ENCODE data around the gene TRIM42.

Gene TRIM42

DNA sequence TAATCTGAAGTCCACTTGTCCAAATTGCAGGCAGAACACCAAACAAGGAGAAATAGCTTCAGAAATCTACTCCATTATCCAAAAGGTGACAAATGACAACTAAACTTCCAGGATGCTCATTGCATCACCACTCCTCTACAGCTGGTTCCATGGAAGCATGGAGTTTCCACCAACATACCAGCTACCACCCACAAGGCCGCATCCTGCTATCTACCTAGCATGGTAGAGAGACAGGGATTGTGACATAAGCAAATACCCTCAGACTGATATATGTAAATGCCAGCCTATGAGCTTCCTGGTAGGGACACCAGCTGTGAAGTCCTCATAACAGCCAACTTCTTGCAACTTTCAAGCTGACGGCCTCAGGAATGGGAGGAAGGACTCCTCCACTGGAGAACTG is at the start of gene TRIM42:
Gene TRIM42 (plus strand): TSS at position 301 of the 400 bp plus-strand sequence. CDS start 166 bp downstream, outside the sequence.
- no peak for DNase-seq (ENCODE audit: low read depth in 2 of 2)

DNA sequence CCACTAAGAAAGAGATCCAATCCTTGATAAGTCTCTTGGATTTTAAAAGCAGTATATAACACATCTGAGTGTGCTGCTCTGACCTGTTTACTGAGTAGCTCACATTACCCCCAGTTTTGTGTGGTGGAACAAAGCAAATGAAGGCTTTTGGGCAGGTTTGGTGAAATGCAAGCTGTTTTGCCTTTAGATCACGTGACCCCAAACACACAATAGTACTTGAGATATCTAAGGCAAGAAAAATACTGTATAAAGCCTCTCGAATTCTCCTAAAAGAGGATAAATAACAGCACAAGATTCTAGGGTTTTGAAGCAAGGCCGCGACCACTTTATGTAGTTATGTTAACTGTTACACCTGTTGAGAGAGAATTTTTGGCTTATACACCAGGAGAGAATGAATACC is 49.3 kb upstream of the TRIM42 start:
- no peak for DNase-seq (ENCODE audit: low read depth in 2 of 2)

DNA sequence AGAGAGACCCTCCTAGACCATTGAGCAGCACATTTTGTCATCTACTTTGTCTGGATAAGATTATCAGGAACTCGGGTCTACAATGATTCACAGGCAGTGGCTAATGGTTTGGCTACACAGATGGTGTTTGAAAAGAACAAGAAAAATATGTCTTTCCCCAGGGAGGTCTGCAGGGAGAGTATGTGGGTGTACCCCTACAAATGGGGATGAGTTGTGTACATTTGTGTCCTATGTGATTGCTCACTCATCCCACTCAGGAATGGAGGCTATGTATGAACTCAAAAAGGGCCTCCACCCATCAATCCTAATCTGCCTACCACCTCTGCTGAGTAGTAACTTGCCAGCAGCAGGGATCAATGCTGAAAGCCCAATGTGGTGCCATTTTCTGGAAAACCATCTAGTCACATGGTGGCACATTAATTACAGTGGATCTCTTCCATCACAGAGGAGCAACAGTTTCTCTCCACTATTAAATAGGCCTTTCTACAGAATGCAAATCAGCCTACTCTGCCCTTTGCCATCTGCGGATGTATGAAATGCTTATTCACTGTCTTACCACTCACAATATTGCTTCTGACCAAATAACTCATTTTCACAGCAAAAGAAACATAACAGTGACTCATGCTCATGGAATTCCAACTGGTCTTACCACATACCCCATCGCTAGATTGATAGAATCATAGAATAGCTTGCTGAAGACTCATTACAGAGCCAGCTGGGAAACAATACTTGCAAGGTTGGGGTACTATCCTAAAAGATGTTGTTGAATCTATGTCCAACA is 48.3 kb upstream of the TRIM42 start:
- DNase-seq (ENCODE audit: low read depth in 2 of 2) = no peak

DNA sequence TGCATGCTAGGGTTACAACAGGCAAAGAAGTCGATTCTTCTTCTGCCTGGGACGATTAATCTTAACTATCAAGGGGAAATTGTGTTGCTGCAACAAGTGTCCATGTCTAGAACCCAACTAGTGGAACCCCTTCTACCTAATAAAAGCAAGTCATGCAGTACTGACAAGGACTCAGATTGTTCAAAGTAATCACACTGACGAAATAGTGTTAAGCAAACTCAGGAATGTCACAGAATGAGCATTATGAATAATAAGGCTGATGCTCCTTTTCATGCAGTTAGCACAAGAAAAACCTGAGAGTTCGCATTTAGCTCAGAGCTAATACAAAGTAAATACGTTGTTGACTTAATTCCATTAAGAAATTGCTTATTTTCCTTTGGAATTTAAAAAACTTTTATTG is 47.5 kb upstream of the TRIM42 start:
- no peak for DNase-seq (ENCODE audit: low read depth in 2 of 2)

DNA sequence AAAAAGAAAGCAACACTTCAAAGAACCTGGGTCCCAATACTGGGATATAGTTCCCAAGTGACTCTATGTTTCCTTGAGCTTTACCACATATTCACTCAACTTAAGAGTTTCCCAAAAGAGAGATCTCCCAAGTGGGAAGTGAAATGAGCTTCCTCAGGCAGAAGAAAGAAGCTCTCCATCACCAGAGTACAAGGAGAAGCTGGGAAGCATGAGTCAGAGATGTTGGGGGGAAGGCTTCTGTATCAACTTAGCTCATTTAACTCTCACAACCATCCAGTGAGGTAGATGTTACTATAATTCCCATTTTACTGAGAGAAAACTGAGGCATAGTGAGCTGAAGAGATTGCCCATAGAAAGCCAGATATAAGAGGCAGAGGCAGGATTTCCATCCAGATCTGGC is 47.0 kb upstream of the TRIM42 start:
- no peak for DNase-seq (ENCODE audit: low read depth in 2 of 2)

DNA sequence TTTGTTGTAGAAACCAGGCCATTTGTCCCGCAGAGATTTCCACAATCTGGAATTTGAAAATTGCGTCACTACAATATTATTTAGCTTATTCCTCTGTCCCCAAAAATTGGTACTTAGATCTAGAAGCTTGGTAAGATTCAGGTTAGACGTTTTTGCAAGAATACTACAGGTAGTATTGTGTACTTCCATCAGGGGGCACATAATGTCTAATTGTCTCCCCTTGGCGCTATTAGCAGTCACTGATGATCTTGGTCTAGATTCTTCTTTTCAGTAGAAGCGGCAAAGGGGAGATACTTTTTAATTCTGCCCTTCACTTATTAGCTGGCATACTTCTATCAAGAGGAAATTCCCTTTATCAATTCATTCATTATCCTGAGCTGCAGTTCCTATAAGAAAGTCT is 42.6 kb upstream of the TRIM42 start:
- no peak for DNase-seq (ENCODE audit: low read depth in 2 of 2)

DNA sequence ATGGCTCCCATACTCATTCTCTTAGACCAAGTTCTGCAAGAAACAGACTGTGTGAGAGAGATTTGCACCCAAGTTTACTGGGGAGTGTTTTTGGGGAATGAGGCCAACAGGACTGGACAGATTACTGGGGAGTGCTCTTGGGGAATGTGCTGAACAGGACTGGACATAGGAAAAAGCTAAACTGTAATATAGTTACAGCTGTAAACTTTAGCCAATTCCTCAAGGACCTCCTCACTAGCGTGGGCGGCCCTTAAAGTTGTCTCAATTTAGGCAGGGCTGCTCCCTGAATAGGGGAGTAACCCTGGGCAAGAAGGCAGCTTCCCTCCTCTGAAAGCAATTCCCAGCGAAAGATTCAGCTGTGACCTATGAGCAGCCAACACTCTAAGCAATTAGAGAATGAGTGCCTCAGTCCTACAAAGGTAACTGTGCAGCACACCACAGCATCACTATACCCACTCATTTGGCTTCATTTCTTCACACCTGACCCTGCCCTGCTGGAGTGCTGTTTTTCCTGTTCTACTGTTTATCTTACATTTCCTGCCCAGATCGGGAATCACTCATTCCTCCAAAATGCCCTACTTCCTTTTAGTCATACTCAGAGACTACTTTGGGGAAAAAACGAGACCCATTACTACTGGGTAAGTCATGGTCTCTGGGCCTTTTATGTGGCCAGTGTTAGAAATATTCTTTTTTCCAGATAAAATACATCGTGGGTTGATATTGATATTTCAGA is 41.3 kb upstream of the TRIM42 start:
- no peak for DNase-seq (ENCODE audit: low read depth in 2 of 2)

DNA sequence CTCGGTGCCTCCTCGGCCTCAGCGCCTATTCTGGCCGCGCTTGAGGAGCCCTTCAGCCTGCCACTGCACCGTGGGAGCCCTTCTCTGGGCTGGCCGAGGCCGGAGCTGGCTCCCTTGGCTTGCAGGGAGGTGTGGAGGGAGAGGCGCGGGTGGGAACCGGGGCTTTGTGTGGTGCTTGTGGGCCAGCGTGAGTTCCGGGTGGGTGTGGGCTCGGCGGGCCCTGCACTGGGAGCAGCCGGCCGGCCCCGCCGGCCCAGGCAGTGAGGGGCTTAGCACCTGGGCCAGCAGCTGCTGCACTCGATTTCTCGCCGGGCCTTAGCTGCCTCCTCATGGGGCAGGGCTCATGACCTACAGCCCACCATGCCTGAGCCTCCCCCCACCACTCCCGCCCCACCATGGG is 26.6 kb upstream of the TRIM42 start:
- no peak for DNase-seq (ENCODE audit: low read depth in 2 of 2)

DNA sequence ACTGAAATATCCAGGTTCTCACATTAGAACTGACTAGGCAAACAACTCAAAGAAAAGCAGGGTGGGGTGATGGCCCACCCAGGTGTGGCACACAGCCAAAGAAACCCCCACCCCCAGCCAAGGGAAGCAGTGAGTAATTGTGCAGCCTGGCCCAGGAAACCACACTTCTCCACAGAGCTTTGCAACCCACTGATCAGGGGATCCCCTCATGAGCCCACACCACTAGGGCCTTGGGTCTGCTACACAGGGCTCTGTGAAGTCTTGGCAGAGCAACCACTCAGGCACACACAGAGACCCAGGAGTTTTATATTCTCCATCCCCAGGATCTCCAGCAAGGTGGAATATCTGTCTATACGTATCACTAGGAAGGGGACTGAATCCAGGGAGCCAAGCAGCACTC is 22.2 kb upstream of the TRIM42 start:
- DNase-seq (ENCODE audit: low read depth in 2 of 2) = no peak

DNA sequence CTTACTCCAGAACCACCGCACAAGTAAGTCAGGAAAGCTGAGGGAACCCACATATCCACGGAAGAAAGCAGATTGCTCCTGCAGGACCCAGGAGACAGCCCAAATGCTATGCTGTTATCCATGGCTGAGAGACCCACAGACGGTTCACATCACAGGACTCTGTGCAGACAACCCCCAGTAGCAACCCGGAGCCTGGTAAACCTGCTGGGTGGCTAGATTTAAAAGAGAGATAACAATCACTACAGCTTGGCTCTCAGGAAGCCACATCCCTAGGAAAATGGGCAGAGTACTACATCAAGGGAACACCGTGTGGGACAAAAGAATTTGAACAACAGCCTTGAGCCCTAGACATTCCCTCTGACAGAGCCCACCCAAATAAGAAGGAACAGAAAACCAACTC is 13.8 kb upstream of the TRIM42 start:
- no peak for DNase-seq (ENCODE audit: low read depth in 2 of 2)

DNA sequence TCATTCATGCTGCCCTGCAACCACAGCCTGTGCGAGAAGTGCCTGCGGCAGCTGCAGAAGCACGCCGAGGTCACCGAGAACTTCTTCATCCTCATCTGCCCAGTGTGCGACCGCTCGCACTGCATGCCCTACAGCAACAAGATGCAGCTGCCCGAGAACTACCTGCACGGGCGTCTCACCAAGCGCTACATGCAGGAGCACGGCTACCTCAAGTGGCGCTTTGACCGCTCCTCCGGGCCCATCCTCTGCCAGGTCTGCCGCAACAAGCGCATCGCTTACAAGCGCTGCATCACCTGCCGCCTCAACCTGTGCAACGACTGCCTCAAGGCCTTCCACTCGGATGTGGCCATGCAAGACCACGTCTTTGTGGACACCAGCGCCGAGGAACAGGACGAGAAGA is 4.7 kb downstream of the TRIM42 start:
- no peak for DNase-seq (ENCODE audit: low read depth in 2 of 2)

DNA sequence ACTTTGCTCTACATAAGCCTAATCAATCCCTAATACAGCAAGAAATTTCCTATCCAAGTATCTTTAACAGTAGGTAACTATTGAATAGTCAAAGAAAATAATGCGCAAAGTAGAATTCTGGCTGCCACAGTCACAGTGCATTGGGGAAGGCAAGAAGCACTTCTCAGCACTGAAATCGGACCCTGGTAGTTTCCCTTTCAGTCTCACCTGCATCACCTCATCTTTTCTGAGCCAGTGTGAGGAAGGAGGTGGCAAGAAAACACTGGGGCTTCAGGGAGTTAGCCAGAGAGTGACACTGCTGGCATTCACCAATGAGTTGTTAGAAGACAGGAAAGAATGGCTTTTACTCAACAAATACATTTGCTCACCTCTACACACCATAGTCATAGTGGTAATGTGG is 8.3 kb downstream of the TRIM42 start:
- DNase-seq (ENCODE audit: low read depth in 2 of 2) = no peak

DNA sequence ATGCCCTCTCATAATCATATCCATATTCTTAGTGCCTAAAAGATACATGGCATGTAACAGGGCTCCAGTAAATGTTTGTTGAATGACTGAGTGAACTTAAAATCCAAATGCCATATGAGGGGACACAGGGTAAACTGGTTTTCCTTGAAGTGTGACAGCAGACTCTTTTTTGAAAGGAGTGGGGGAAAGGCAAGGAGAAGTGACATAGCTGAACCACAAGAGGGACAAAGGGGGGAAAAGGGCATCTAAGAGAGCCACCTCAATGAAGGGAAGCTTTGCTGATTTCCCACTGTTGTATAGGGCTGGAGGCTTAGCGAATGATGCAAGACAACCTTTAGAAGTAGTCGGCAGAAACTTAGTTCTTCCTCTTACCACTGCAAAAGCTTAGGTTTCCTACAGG is 9.1 kb downstream of the TRIM42 start:
- DNase-seq (ENCODE audit: low read depth in 2 of 2) = no peak

DNA sequence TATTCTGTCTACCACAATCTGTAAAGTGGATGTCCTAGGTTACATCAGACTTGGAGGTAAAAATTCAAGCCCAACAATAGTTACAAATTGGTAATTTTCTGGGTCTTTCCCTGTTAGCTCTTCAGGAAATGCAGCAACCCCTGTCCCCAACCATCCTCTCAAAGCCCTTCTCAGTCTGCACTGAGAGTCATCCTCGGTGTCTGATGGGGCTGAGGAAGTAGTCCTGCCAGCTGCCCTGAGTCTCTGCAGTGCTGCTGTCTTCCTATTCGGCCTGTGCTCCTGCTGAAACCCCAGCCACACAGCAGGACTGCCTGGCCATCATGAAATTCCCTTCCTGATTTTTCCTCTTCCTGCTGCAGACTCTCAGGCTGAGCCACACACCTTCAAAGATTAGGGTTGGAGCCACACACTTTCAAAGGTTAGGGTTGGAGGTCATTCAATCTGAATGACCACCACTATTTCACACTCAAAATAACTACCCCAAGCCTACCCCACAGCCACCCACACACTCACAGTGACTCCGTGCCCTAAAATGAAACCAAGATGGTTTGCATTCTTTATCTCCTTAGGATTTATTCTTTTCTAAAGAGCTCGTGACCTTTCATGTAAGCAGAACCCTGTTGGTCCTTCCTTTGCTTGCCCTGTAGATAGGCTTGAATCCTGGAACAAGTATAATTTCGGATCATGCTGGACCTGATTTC is 17.6 kb downstream of the TRIM42 start:
- DNase-seq (ENCODE audit: low read depth in 2 of 2) = no peak

DNA sequence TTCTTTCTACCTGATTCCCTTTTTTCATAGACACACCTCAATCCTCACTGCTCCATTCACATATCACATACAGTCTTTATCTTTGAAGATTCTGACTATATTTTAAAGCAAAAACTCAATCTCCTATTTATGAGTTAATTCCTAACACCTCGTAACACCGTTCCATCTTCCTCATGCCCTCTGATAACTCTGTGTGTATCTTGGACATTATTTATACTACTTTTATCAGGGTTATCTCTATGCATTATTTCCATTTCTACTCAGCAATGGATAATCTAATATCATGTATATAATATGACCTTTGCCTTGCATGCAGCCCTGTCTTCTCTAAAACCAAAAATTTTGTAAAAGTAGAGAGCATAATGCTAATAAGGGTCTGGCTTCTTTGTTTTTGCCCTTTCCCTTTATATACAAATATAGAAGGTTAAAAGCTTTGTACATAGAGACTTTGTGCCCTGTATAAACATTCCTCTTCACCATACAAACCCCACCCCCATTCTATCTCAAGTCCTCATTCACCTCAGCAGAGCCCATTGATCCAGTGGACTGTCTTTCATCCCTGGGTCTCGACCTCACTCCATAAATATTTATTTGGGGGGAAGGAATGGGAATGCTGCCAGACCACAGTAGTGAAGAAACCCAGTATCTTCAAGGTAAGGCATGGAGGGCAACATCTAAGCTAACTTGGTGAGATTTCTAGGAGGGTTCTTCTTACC is 21.8 kb downstream of the TRIM42 start:
- no peak for DNase-seq (ENCODE audit: low read depth in 2 of 2)

DNA sequence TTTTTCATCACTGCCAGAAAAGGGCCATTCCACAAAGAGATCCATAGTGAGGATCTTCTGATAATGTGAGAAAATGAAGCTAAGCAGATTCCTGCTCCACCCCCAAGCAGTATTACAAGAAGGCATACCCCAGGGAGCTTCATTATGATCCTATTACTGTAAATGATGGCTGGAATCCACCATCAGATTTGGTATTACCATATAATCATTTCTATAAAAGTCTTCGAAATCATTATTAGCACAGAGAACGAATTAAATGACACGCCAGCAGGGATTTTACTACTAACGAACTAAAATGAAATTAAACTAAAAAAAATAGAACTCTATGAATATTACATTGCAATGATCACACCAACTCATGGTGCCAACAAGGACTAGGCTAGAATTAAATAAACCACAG is 24.4 kb downstream of the TRIM42 start:
- no peak for DNase-seq (ENCODE audit: low read depth in 2 of 2)

DNA sequence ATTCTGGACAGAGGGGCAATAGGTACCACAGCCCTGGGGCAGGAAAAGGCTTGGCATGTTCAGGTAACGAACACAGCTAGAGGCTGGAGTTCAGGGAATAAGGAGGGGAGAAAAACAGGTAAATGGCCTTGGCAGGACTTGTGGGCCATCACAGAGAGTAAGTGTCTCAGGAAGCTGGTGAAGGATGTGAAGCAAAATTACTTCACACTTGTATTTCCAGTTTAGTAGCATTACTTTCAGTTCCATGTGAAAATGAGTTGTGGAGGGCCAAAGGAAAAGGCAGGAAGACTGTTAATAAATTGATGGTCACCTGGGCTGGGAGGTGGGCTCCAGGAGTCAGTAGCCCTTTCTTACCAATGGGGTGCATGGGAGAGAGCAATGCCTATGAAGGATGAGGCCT is 25.6 kb downstream of the TRIM42 start:
- DNase-seq (ENCODE audit: low read depth in 2 of 2) = no peak

DNA sequence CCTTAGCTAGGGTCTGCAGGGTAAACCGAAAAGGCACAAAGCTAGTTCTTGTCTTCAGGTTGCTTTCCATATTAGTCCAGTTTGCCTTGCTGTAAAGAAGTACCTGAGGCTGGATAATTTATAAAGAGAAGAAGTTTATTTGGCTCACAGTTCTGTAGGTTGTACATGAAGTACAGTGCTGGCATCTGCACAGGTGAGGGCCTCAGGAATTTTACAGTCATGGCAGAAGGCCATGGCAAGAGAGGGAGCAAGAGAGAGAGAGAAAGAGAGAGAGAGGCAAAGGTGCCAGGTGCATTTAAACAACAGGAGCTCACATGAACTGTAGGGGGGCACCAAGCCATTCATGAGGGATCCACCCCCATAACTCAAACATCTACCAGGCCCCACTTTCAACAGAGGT is 26.9 kb downstream of the TRIM42 start:
- no peak for DNase-seq (ENCODE audit: low read depth in 2 of 2)

DNA sequence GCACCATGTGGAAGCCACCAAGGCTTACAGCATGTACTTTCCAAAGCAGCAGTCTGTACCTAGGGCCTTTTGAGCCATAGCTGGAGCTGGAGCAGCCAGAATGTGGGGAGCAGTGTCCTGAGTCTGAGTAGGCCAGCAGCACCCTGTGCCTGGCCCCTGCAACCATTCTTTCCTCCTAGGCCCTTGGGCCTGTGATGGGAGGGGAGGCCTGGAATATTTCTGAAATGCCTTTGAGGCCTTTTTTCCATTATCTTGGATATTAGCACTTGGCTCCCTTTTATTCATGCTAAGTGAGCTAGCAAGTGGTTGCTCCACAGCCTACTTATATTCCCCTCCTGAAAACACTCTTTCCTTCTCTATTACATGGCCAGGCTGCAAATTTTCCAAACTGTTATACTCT is 28.1 kb downstream of the TRIM42 start:
- DNase-seq (ENCODE audit: low read depth in 2 of 2) = no peak

DNA sequence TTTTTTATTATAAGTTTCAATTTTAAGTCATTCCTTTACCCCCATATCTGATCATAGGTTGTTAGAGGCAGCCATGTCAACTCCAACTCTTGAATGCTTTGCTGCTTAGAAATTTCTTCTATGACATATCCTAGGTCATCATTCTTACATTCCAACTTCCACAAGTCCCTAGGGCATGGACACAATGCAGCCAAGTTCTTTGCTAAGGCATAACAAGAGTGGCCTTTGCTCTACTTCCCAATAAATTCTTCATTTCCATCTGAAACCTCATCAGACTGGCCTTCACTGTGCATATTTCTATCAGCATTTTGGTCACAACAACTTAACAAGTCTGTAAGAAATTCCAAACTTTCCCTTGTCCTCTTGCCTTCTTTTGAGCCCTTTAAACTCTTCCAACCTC is 28.5 kb downstream of the TRIM42 start:
- no peak for DNase-seq (ENCODE audit: low read depth in 2 of 2)

DNA sequence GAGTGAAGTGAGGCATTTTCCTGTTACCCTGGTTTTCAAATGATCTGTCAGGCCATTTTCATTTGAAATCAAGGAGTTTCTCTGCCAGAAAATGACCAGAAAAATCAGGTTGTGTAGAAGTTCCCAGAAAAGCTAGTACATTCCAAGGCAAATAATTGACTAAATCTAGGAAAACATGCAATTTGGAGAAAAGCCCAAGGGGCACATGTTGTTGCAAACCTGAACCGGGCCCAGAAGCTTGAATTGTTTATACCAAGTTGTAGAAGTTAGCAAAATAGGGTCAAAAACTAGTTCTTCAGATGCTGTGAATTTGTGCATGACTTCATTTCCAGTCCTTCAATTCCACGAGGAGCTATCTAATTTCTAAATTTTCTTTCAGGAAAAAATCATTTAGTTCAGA is 31.0 kb downstream of the TRIM42 start:
- no peak for DNase-seq (ENCODE audit: low read depth in 2 of 2)

DNA sequence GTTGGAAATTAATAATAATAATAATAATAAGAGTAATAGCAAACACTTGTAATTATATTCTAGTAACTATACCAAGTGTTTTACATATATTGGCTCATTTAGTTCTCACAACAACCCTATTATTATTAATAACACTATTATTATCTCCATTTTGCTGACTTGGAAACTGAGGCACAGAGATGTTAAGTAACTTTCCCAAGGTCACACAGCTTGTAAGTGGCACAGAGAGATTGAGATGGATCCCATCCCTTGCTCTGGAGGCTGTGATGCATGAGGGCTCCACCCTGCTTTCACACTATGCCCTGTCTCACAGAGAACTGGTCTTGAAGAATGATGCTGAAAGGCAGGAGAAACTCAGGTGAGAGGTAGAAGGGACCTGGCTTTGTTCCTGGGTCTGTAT is 31.9 kb downstream of the TRIM42 start:
- DNase-seq (ENCODE audit: low read depth in 2 of 2) = no peak
